ENCODE measurements around the gene ATP6V0B.

Gene ATP6V0B

DNA sequence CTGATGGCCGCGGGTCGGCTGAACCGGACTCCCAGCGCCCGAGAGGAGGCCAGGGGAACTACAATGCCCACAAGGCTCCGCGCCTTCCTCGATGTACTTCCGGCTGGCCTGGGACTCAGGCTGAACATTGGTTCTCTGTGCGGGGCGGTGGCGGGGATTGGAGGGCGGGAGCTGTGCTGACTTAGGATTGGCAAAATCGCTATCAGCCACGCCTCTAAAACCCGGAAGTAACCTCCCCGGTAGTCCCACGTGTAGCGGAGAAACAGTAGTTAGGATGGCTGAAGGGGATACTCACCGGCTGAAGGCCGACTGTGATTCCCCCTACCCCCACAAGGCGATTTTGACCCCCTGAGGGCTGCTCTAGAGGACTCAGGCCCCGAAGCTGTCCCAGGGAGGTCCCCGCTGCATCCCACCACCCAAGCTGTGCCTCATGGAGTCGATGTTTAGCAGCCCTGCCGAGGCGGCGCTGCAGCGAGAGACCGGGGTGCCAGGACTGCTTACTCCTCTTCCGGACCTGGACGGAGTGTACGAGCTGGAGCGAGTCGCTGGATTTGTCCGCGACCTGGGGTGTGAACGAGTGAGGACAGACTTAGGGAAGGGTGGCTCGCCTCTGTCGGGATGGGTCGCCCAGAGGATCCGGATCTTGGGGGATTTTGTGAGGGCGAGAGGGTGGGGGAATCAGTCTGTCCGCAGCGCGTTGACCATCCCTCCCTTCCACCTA, 4.9 kb upstream of the ATP6V0B start, which contains the start of gene DPH2:
Gene DPH2, plus strand, starts transcription at position 265 of the 721 bp plus-strand sequence. Its CDS starts 166 bp downstream, at position 431.
- DNase-seq: peak; percentile 96

DNA sequence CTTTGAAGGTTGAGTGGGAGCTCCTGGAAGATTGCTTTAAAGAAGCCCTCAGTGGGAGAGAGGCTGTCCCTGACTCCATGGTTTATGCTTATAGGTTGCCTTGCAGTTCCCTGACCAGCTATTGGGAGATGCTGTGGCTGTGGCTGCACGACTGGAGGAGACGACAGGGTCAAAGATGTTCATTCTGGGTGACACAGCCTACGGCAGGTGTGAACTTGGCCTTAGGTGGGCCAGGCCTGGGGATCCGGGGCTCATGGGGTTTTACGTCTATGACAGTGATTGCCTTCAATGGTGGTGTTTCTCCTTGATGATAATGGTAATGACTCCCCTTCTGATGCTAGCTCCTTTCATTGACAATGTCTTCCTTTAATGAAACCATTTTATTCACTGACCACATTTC, 4.3 kb upstream of the ATP6V0B start:
- DNase-seq: no peak

DNA sequence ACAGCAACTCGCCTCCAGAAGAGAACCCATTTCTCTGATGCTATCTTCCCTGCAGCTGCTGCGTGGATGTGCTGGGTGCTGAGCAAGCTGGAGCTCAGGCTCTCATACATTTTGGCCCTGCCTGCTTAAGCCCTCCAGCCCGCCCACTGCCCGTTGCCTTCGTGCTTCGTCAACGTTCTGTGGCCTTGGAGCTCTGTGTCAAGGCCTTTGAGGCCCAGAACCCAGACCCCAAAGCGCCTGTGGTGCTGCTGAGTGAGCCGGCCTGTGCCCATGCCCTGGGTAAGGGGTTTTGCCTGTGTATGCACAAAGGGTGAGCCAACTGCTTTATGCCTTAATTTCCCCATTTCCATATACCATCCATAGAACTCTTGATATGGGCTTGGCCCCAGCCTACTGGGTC, 3.8 kb upstream of the ATP6V0B start:
- no peak for DNase-seq

DNA sequence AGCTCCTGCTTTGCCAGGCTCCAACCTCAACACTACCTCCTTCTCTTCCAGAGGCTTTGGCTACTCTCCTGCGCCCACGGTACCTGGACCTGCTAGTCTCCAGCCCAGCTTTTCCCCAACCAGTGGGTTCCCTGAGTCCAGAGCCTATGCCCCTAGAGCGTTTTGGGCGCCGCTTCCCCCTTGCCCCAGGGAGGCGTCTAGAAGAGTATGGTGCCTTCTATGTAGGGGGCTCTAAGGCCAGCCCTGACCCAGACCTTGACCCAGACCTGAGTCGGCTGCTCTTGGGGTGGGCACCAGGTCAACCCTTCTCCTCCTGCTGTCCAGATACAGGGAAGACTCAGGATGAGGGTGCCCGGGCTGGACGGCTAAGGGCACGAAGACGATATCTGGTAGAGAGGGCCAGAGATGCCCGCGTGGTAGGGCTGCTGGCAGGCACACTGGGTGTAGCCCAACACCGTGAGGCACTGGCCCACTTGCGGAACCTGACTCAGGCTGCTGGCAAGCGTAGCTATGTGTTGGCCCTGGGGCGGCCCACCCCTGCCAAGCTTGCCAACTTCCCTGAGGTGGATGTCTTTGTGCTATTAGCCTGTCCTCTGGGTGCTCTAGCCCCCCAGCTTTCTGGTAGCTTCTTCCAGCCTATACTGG, 3.3 kb upstream of the ATP6V0B start:
- DNase-seq: no peak

DNA sequence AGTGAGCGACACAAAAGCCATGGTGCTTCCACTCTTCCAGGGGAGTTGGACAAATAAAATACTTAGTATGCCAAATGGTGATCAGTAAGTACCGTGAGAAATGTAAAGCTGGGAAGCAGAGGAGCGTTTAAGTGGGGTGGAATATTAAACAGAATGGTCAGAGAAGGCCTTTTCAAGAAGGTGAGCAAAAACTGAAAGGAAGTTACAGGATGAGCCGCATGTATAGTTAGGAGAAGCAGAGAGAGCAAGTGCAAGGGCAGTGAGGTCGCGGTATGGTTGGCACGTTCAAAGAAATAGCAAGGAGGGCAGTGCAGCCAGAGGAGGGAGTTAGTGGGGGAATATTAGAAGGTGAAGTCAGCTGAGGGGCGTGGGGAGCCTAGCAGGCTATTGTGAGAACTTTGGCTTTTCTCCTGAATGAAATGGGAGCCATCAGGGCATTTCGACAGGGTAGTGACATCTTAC, 748 bp upstream of the ATP6V0B start:
- no peak for DNase-seq

DNA sequence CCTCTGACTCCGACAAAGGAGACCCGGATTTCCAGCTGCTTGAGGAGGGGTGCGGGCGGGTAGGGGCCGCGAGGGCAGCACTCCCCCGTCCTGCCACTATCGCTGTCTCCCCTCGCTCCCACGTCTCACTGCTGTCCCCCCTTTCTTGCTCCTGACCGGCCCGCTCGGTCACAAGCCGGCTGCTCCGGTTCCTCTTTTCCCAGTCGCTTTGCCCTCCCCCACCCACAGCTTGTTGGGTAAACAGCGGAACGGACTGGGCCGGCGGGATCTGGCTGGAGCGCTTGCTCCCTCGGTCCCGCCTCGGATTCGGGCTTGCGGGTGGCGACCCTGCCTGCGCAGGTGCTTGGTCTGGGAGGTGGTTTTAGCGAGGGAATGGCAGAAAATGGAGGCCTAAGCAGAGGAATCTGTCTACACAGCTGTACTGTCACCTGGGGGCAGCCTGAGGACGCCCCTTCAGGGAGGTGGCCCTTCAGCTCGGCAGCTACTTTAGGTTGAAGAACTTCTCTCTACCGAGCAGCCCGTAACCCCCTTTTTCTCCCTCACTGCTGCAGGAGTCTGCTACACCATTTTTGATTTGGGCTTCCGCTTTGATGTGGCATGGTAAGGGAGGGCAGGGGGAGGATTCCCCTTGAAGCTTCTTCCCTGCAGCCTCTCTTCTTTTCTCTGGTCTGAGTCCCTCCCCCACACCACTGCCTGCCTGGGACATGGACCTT, 645 bp downstream of the ATP6V0B start:
- no peak for DNase-seq

DNA sequence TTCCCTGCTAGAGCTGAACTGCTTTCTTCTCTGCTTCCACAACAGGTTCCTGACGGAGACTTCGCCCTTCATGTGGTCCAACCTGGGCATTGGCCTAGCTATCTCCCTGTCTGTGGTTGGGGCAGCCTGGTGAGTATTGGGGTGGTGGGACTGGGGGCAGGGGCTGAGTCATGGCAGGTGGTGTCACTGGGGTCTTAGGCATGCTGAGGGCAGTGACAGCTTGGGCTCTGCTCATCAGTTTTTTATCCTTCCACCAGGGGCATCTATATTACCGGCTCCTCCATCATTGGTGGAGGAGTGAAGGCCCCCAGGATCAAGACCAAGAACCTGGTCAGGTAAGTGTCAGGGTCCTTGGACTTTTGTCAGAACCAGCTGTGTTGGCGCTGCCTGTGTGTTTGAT, 1.3 kb downstream of the ATP6V0B start:
- no peak for DNase-seq

DNA sequence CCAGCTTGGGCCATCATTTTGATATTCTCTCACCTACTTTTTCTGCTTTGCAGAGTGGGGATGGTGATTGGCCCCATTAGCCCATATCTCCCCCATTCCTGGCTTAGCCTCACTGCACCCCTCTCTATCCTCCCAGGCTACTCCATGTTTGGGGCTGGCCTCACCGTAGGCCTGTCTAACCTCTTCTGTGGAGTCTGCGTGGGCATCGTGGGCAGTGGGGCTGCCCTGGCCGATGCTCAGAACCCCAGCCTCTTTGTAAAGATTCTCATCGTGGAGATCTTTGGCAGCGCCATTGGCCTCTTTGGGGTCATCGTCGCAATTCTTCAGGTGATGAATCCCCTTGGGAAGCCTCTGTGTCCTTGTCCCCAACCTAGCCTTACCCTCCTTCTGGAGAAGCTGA, 2.1 kb downstream of the ATP6V0B start:
- no peak for DNase-seq

DNA sequence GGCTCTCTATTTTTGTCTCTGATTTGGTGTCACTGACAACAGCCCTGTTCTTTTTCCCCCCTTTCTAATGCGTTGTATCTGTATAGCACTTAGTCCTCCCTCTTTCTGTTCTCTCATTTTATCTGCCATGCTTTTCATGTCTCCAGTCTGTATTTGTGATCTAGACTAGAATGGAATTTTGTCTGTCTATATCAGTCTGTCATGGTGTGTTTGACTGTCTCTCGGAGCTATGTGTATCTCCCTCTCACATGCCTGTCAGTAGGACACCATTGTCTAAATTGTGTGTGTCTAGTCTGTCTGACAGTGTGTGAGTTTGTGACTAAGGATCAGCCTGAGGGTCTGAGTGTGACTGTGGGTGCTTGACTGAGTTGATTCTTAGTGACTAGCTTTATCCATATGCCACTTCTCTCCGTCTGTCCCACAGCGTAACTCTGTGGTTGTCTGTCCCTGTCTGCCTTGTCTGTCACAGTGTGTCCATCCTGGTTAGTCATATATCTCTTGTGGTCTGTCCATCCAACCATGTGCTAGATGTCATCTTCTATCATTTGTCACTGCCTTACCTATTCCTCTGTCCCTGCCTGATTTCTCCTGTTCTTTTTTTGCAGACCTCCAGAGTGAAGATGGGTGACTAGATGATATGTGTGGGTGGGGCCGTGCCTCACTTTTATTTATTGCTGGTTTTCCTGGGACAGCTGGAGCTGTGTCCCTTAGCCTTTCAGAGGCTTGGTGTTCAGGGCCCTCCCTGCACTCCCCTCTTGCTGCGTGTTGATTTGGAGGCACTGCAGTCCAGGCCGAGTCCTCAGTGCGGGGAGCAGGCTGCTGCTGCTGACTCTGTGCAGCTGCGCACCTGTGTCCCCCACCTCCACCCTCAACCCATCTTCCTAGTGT, 2.9 kb downstream of the ATP6V0B start:
- DNase-seq: no peak

DNA sequence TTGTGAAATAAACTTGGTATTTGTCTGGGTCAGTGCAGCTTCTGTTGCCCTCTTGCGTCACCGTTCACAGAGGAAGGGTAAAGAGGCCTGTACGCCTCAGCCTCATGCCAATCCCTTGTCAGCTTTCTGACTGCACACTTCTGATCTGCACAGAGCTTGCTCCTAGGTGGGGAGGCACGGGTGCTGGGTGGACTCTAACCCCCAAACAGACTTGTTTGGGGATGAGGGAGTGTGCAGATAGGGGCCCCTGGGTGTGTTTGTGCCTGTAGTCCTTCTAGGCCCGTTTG, 3.4 kb downstream of the ATP6V0B start:
- DNase-seq: no peak

DNA sequence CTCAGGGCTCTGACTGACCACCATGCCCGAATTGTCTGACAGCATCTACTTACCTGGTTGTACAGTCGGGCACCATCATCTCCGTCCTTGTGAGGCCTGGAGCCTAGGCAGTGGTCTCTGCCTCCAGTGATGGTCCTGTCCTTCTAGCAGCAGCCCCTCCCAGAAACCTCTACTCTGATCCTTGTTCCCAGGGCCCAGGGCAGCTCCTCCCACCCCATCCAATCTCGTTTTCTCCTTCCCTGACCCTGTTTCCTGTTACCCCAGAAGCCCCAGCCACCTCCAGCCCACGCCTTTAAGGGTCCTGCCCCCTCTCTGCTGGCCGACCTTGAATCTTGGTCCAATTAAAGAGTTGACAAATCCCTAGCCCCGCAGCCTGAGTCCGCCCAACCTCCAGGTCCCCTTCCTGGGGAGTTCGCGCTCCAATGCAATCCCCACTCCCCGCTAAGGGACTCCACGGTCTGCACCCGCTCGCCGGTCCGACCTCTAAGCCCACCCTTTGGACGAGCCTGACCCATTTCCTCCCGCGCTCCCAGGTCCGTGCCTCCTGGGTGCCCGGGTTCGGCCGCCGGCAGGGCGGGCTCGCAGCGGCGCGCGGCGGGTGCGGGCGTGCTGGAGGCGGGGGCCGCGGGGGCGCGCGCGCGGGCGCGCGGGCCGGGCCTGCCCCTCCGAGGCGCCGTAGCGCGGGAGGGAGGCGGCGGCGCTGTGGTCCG, 3.9 kb downstream of the ATP6V0B start, which contains the start of gene B4GALT2:
Gene B4GALT2, plus strand, starts transcription at position 660 of the 710 bp plus-strand sequence. CDS start 1,951 bp downstream, outside the sequence.
- peak; percentile 60 for DNase-seq

DNA sequence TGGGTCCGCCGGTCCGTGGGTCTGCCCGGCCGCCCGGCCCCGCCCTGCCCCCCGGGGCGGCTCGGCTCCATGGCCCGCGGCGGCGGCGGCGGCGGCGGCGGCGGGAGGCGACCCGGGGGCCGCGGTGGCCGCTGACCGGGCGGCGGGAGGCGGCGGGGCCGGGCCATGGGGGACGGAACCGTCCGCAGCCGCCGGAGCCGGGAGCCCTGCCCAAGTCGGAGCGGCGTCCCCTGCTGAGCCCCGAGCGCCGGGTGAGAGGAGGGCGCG, 4.4 kb downstream of the ATP6V0B start:
- DNase-seq: no peak

DNA sequence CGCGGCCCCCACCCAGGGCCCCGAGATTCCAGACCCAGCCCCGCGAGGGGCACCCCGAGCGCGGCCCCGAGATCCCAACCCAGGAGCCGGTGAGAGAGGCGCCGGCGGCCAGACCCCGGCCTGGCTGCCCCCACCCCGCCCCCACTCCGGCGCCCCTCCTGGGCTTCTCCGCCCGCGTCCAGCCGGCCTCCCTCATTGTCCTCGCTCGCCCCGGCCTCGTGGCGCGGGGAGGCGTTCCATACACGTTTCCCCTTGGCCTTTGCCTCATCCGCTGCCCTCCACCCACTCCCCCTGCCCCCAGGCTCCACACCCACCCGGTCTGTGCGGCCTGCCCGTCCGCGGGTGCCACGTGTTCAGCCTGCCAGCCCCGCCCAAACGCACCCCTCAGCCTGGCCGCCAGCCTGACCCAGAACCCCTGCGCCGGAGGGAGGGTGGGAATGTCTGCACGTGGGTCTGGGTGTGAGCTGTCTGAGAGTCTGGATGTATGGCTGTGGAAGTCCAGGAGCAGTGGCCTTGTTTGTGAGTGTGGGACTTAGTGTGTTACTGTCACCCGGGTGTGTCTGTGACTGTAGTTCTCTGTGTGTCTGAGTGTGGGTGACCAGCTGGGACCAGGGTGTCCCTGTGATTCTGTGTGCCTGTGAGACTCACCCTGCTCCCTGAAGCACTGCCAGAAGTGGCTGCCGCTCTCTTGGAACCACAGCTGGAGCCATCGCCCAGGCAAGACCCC, 4.9 kb downstream of the ATP6V0B start:
- peak; percentile 74 for DNase-seq

DNA sequence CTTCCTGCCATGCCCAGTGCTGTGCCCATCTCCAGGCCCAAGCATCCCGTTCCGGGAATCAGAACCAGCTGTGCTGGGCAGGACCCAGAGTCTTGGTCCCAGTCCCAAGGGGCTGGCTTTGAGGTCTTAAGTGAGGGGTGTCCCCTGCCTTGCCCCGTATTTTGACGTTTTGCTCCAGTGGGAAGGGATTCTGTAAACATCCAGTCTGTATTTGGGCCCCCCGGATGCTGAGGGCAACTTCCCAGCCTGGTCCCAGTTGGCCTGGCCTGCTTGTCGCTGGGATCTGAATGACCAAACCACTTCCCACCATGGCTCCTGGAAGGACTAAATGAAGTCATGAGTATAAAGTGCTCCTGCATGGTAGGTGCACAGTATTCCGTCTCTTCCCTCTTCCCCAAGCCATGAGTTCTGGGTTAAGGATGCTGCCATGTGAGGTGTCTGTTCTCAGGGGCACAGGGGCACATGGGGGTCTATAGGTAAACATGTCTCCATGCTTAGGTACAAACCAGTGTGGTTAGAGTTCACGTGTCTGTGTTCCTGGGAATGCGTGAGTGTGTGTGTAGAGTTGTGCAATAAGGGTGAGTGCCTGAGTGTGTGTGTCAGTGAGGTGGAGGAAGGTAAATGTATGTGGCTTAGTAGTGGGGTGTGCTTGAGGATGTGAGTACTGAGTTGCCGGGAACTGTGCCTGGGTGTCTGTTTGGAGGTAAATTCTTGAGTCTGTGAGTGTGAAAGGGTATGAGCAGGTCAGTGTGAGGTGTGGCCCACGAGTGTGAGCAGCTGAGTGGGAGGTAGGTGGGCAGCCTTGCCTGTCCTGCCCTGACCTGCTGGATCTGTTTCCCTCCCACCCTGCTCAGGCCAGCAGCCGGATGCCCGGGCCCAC, 5.7 kb downstream of the ATP6V0B start:
- DNase-seq: peak; percentile 60

DNA sequence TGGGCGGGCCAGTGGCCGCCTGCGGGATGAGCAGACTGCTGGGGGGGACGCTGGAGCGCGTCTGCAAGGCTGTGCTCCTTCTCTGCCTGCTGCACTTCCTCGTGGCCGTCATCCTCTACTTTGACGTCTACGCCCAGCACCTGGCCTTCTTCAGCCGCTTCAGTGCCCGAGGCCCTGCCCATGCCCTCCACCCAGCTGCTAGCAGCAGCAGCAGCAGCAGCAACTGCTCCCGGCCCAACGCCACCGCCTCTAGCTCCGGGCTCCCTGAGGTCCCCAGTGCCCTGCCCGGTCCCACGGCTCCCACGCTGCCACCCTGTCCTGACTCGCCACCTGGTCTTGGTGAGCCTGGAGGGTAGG, 6.4 kb downstream of the ATP6V0B start:
- no peak for DNase-seq

DNA sequence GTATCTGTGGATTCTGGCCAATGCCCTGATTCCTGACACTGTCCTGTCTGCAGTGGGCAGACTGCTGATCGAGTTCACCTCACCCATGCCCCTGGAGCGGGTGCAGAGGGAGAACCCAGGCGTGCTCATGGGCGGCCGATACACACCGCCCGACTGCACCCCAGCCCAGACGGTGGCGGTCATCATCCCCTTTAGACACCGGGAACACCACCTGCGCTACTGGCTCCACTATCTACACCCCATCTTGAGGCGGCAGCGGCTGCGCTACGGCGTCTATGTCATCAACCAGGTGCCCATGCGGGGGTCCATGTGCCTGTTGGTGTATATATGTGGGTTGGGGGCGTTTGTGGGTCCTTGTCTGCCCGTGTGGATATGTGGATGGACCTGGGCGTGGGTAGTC, 6.9 kb downstream of the ATP6V0B start:
- DNase-seq: no peak

DNA sequence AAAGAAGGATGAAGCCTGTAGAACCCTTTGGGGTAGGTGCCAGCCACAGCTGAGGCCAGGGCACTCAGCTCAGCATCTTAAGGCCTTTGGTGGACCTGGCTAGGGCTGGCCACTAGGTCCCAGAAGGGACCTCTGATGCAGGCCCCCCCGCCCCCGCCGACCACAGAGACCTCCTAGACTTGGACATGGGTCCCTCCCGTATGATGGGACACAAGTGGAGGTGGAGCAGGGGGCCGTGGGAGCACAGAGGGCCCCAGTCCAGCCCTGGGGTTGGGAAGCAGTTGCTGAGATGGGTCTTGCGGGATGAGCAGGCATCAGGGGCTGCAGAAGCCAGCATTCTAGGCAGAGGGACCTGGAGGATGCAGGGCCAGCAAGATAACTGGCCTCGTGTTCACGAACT, 7.5 kb downstream of the ATP6V0B start:
- DNase-seq: no peak

DNA sequence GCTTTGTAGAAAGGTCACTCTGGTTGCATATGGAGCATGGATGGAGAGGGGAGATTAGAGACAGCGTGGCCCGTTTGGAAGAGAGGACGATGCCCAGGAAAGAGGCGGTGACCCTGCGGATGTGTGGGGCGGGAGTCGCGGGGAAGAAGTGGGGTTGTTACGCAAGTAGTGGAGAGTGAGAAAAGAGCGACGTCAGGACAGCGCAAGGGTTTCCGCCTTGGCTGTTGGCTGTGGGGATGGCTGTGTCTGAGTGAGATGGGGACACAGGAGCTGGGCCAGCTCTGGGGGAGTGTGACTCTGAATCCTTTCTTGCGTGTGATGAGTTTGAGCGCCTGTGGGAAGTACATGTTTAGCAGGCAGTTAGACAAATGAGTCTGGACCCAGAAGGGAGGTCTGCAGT, 8.0 kb downstream of the ATP6V0B start:
- no peak for DNase-seq

DNA sequence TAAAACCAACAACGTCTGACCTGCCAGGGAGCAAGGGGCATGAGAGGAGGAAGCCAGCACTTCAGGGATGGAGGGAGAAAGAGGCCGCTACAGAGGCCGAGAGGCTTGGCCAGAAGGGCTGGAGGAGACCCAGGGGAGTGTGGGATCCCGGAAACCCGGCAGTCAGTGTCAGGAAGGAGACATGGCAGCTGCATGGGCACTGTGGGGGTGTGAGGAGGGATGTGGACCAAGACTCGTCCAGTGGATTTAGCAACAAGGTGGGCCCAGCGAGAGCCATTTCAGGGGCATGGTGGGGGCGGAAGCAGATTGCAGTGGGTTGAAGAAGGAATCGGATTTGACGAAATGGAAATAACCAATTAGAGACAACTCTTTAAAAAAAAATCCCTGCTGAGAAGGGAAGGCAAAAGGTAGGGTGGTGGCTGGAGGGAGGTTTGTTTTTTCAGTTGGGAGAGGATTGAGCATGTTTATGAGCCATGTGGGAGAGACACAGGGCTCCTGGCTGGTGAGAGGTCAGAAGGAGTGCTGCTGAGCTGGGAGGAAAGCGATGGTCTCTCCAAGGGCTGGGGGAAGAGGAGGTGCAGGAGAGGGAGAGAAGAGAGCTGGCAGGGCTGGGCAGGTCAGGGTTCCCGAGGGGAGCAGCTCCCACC, 8.6 kb downstream of the ATP6V0B start:
- no peak for DNase-seq

DNA sequence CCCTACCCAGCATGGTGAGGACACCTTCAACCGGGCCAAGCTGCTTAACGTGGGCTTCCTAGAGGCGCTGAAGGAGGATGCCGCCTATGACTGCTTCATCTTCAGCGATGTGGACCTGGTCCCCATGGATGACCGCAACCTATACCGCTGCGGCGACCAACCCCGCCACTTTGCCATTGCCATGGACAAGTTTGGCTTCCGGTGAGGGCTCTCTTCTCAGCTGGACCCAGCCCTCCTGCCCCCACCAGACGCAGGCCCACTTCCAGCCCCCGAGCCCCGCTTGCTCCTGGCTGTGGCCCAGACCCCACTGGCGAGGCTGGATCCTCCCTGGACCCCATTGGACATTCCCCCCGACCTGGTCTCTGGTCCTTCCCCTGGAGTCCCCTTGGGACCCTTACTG, 10.1 kb downstream of the ATP6V0B start:
- no peak for DNase-seq
